ENCODE data around the gene STRA6. TPM values are rescaled to one million over a fixed set of nuclear protein-coding genes. Genes with fewer than 3 reads are reported as not detected.

STRA6 gene
- total RNA-seq, 1 experiment from 2014 or later, result 0.29 TPM

- no peak overlapping the region for H3K9ac ChIP-seq (ENCODE audit: low read length)
- DNase-seq, result no peak
- intact Hi-C loops (cut with micrococcal nuclease), result no loop called here
- BruUV-seq (replicated peaks), result no TSS peak
- CTCF ChIA-PET, result no interaction called here
- TF ChIP-seq EZH2phosphoT487 (IDR thresholded peaks at IDR 0.05; ENCODE audit: borderline replicate concordance, low read length) (no peak), CTCF (conservative IDR thresholded peaks at IDR 0.05; ENCODE audit: low read depth, low read length) (no peak), EZH2 (IDR thresholded peaks at IDR 0.05; ENCODE audit: low read length, unreplicated experiment) (no peak)
- no peaks in the 10 kb centered on the region for H4K20me1 ChIP-seq (ENCODE audit: low read length)
- H3K36me3 ChIP-seq (ENCODE audit: low read depth, low read length), result no peaks in the 10 kb centered on the region
- ATAC-seq, result no peak
- no peak overlapping the region for H2AFZ ChIP-seq (ENCODE audit: low read length)
- H3K9me2 ChIP-seq (replicated peaks; ENCODE audit: low read length), result no peaks in the 10 kb centered on the region
- POLR2A ChIA-PET (ENCODE audit: unreplicated experiment), result no interaction called here
- no peaks in the 10 kb centered on the region for H3K79me2 ChIP-seq (ENCODE audit: low read length)
- H3K4me2 ChIP-seq (ENCODE audit: low read length), result no peak overlapping the region
- H3K4me1 ChIP-seq (ENCODE audit: insufficient read depth, low read length), result peaks cover 60% of the 10 kb centered on the region
- H3K4me3 ChIP-seq (ENCODE audit: low read length), result no peak overlapping the region
- no peaks in the 10 kb centered on the region for H3K27me3 ChIP-seq (ENCODE audit: low read length)
- no peaks in the 10 kb centered on the region for H3F3A ChIP-seq (ENCODE audit: low read length, unreplicated experiment)
- H3K27ac ChIP-seq (ENCODE audit: low read length), result no peak overlapping the region
- no peaks in the 10 kb centered on the region for H3K9me3 ChIP-seq (ENCODE audit: low read length)
Observed at GRCh38 chr15:74182131-74182530, 20.5 kb downstream of the STRA6 start.

GRCh38 chr15:74180881-74181602 lies 21.5 kb downstream of the STRA6 start:
- Histone ChIP-seq H3K79me2 (ENCODE audit: low read length) (no peaks in the 10 kb centered on the region), H3K4me2 (ENCODE audit: low read length) (peak overlapping the region; percentile 68; the same call in 1 of the 2 replicates), H3K27me3 (ENCODE audit: low read length) (no peaks in the 10 kb centered on the region), H4K20me1 (ENCODE audit: low read length) (no peaks in the 10 kb centered on the region), H3K9ac (ENCODE audit: low read length) (no peak overlapping the region), H3K36me3 (ENCODE audit: low read depth, low read length) (no peaks in the 10 kb centered on the region), H3K9me3 (ENCODE audit: low read length) (no peaks in the 10 kb centered on the region), H3F3A (ENCODE audit: low read length, unreplicated experiment) (no peaks in the 10 kb centered on the region), H3K27ac (ENCODE audit: low read length) (peak overlapping the region; percentile 97; the same call in 1 of the 2 replicates), H3K9me2 (replicated peaks; ENCODE audit: low read length) (no peaks in the 10 kb centered on the region), H3K4me1 (ENCODE audit: insufficient read depth, low read length) (peaks cover 56% of the 10 kb centered on the region), H2AFZ (ENCODE audit: low read length) (no peak overlapping the region), H3K4me3 (ENCODE audit: low read length) (no peak overlapping the region)
- intact Hi-C loops (cut with micrococcal nuclease), result no loop called here
- no TSS peak for BruUV-seq (replicated peaks)
- no peak for DNase-seq
- CTCF ChIA-PET, result no interaction called here
- POLR2A ChIA-PET (ENCODE audit: unreplicated experiment), result no interaction called here
- TF ChIP-seq CTCF (conservative IDR thresholded peaks at IDR 0.05; ENCODE audit: low read depth, low read length) (no peak), EZH2phosphoT487 (IDR thresholded peaks at IDR 0.05; ENCODE audit: borderline replicate concordance, low read length) (no peak), EZH2 (IDR thresholded peaks at IDR 0.05; ENCODE audit: low read length, unreplicated experiment) (no peak)
- ATAC-seq, result no peak
